ENCODE results near the gene ISG15.
"Not testable (repeated sequence)": the region's sequence is repeated elsewhere in the genome, so short reads cannot be mapped to it uniquely, and the experiment has no call there.

Gene ISG15

GRCh38 chr1:1046767-1047166, 33.5 kb downstream of the ISG15 start:
- no peak for DNase-seq (ENCODE audit: low read depth)

GRCh38 chr1:1047407-1047806, 34.1 kb downstream of the ISG15 start:
- no peak for DNase-seq (ENCODE audit: low read depth)

DNA sequence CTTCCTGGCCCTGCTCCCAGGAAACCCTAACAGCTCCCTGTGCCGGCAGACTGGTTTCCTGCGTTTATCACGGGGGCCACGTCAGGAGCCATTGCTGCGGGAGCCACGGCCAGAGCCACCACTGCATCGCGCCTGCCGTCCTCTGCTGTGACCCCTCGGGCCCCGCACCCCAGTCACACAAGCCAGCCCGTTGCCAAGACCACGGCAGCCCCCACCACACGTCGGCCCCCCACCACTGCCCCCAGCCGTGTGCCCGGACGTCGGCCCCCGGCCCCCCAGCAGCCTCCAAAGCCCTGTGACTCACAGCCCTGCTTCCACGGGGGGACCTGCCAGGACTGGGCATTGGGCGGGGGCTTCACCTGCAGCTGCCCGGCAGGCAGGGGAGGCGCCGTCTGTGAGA, 34.7 kb downstream of the ISG15 start:
- no peak for DNase-seq (ENCODE audit: low read depth)

DNA sequence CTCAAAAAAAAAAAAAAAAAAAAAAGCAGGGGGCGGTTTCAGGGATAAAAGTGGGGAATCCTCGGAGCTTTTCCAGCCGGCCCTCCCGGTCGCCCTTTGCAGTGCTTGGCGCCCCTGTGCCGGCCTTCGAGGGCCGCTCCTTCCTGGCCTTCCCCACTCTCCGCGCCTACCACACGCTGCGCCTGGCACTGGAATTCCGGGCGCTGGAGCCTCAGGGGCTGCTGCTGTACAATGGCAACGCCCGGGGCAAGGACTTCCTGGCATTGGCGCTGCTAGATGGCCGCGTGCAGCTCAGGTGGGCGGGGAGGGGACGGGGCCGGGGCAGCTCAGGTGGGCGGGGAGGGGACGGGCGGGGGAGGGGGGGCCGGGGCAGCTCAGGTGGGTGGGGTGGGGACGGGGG, 35.5 kb downstream of the ISG15 start:
- DNase-seq (ENCODE audit: low read depth), result no peak

DNA sequence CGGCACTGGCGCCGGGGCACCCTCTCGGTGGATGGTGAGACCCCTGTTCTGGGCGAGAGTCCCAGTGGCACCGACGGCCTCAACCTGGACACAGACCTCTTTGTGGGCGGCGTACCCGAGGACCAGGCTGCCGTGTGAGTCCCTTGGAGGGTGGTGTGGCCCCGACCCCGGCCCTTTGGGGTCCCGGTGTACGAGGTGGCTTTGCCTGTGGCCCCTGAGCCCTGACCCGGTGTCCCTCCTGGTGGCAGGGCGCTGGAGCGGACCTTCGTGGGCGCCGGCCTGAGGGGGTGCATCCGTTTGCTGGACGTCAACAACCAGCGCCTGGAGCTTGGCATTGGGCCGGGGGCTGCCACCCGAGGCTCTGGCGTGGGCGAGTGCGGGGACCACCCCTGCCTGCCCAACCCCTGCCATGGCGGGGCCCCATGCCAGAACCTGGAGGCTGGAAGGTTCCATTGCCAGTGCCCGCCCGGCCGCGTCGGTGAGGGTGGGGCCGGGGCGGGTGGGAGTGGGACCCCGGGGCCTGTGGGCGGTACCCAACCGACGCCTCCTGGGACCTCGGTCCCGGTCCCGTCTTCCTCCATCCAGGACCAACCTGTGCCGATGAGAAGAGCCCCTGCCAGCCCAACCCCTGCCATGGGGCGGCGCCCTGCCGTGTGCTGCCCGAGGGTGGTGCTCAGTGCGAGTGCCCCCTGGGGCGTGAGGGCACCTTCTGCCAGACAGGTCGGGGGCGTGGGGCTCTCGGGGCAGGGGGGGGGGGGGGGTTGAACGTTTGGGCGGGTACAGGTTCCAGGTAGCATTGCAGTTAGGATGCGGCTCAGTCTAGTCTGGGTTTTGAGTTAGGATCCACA, 36.2 kb downstream of the ISG15 start:
- no peak for DNase-seq (ENCODE audit: low read depth)

DNA sequence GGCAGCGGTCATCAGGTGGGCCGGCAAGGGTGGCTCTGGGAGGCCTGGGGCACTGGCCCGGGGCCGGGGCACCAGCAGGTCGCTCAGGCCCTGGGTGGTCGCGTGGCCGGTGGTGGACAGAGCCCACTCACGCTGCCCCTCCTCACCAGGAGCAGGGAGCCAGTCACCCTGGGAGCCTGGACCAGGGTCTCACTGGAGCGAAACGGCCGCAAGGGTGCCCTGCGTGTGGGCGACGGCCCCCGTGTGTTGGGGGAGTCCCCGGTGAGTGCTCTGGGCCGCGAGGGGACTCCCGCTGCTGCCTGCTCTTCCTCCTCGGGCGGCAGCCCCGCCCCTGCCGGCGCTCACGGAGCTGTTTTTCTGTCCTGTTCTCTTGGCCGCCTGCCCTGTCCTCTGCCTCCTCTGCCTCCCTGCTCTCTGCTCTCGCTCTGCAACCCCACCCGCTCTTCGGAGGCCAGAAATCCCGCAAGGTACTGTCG, 37.3 kb downstream of the ISG15 start:
- DNase-seq (ENCODE audit: low read depth), result no peak

- DNase-seq (ENCODE audit: low read depth), result no peak
These were observed 38.0 kb downstream of the ISG15 start for GRCh38 chr1:1051127-1051810.

DNA sequence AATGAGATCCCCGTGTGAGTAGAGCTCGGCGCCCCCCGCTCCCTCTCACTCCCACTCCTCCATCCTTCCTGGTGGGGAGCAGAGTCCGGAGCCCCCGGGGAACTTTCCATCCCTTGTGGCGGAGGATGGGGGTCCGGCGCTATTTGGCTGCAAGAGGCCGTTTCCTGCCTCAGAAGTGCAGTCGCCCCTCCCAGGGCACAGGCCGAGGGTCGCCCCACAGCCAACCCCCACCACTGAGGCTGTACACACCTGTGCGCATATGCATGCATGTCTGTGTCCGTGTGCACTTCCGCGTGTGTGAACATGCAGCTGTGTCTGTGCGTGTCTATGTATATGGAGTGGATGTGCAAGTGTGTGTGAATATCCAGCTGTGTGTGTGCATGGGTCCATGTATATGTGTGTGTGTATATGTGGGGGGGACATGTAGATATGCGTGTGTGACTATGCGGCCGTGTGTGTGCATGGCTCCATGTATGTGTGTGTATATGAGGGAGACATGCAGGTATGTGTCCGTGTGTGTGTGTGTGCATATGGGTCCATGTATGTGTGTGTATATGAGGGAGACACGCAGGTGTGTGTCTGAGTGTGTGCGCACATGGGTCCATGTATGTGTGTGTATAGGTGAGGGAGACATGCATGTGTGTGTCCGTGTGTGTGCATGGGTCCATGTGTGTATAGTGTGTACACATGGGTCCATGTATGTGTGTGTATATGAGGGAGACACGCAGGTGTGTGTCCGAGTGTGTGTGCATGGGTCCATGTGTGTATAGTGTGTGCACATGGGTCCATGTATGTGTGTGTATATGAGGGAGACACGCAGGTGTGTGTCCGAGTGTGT, 38.9 kb downstream of the ISG15 start:
- DNase-seq (ENCODE audit: low read depth), result no peak

- DNase-seq (ENCODE audit: low read depth), result no peak
These were observed 39.7 kb downstream of the ISG15 start for GRCh38 chr1:1053022-1053421.

DNA sequence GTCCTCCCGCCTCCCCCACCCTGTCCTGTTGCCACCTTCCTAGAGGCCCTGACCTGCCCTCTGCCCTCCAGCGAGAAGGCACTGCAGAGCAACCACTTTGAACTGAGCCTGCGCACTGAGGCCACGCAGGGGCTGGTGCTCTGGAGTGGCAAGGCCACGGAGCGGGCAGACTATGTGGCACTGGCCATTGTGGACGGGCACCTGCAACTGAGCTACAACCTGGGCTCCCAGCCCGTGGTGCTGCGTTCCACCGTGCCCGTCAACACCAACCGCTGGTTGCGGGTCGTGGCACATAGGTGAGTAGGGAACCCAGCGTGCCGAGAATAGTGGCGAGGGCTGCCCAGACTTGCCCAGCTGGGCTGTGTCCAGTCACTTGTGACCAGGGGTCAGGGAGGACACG, 40.4 kb downstream of the ISG15 start:
- no peak for DNase-seq (ENCODE audit: low read depth)

DNA sequence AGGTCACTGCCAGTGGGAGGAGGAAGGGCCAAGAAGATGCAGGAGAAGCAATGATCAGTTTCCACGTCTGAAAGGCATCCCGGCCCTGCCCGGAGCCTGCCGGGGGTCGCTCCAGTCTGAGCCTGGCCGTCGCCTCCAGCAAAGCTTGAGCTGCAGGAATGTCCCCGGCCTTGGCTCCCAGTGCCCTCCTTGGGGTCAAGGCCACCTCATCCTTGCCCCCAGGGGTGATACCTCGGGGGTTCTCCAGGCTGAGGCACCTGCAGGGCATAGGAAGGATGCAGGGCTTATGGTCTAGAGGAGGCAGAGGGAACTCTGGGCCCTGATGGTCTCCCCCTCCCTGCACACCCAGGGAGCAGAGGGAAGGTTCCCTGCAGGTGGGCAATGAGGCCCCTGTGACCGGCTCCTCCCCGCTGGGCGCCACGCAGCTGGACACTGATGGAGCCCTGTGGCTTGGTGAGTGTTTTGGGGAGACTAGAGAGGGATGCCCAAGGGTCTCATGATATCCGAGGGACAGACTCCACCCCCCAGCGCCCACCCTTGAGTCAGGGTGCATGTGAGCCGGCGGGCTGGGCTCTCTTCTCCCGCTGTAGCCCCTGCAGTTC, 40.9 kb downstream of the ISG15 start:
- DNase-seq (ENCODE audit: low read depth), result no peak

DNA sequence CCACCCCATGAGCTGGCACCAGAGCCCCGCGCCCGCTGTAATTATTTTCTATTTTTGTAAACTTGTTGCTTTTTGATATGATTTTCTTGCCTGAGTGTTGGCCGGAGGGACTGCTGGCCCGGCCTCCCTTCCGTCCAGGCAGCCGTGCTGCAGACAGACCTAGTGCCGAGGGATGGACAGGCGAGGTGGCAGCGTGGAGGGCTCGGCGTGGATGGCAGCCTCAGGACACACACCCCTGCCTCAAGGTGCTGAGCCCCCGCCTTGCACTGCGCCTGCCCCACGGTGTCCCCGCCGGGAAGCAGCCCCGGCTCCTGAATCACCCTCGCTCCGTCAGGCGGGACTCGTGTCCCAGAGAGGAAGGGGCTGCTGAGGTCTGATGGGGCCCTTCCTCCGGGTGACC, 41.7 kb downstream of the ISG15 start:
- DNase-seq (ENCODE audit: low read depth), result no peak

GRCh38 chr1:1055841-1056736, 42.8 kb downstream of the ISG15 start:
- DNase-seq (ENCODE audit: low read depth), result no peak

DNA sequence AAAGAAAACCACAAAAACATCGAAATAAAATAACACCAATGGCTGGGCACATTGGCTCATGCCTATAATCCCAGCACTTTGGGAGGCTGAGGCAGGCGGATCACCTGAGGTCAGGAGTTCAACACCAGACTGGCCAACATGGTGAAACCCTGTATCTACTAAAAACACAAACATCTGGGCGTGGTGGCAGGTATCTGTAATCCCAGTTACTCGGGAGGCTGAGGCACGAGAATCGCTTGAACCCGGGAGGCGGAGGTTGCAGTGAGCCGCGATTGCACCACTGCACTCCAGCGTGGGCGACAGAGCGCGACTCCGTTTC, 44.4 kb downstream of the ISG15 start:
- not testable (repeated sequence) for DNase-seq (ENCODE audit: low read depth)

- DNase-seq (ENCODE audit: low read depth), result no peak
These were observed 45.0 kb downstream of the ISG15 start for GRCh38 chr1:1058088-1058905.

DNA sequence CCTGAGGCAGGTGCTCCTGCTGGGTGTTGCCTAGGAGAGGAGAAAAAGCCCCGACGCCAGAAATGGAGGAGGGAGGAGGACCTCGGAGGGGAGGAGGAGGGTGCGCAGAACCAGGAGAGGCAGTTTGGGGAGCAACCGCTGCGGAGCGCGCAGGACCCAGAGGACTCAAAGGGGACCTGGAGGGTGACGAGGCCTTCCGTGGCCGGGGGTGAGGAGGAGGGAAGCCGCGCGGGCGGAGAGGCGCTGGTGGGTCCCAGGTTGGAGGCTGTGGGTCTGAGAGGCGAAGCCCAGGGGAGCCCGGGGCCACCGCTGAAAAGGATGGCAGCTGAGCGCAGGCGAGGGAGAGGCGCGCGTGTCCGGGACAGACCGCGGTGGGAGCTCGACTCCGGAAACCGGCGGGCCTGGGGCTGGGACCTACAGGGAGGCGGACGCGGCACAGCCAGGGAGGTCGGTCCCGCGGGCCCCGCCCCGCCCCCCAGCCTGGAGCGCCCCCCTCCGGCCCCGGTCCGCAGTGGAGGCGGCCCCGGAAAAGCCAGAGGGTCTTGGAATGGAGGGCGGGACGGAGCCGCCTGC, 45.7 kb downstream of the ISG15 start:
- DNase-seq (ENCODE audit: low read depth), result peak; percentile 32

- DNase-seq (ENCODE audit: low read depth), result peak; percentile 76
These were observed 46.4 kb downstream of the ISG15 start for GRCh38 chr1:1059494-1060280.

DNA sequence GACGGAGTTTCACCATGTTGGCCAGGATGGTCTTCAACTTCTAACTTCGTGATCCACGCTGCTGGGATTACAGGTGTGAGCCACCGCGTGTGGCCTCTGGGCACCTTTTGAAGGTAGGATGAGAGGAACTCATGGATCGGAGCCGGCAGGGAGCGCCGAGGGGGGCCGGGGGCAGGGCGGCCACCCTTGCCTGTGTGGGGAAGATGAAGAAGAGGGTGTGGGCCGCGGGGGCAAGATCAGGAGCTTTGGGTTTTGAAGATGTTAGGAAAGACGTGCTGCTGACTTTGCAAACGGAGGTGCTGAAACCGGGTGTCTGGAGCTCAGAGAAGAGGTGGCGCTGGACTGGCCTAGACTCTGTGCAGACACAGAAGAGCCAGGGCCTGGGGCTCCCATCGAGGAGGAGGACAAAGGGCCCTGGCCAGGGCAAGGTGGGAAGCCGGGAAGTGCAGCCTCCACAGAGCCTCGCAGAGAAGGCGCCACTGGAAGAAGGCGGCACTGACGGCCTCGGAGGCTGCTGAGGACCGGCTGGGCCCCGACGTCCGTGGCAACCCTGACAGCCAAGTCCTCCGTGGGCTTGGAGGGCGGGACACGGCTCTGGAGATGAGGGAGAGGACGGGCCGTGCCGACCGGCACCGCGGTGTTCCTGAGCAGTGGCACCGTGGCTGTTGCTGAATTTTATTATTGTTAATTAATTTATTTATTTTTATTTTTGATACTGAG, 47.1 kb downstream of the ISG15 start:
- DNase-seq (ENCODE audit: low read depth), result no peak
